OCI-LY3 (cell line): Measurements from ENCODE around the gene ZPBP2.

Experiments used
- EZH2phosphoT487 ChIP-seq: fragments of 200-600 bp; shearing (Covaris generic); IDR thresholded peaks from 2 replicates; pipeline ENCODE4 v1.6.1; 2018; ENCODE audit warnings: antibody characterized with exemption, mixed run types, low read depth
- TF ChIP-seq, protein P1 (sequence below): fragments of 200-600, 300-600 bp; sonication (generic); IDR thresholded peaks from 2 replicates; pipeline ENCODE4 v1.5.1; 2014; ENCODE audit warnings: antibody characterized with exemption, low read length, low read depth

DNA sequence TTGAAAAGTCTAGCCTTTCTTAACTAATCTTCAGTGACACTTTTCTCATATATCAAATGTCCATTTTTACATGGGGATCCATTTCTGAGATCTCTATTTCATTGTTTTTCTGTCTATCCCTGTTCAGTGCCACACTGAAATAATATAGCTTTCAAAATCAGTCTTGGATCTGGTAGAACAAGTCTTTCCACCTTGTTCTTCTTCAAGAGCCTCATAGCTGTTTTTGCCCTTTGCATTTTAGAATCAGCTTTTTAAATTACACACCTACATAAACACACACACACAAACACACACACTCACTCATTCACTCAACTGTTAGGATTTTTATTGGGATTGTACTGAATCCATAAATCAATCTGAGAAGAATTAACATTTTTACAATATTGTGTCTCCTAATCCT, 31.2 kb downstream of the ZPBP2 start:
- TF ChIP-seq, protein P1, sequence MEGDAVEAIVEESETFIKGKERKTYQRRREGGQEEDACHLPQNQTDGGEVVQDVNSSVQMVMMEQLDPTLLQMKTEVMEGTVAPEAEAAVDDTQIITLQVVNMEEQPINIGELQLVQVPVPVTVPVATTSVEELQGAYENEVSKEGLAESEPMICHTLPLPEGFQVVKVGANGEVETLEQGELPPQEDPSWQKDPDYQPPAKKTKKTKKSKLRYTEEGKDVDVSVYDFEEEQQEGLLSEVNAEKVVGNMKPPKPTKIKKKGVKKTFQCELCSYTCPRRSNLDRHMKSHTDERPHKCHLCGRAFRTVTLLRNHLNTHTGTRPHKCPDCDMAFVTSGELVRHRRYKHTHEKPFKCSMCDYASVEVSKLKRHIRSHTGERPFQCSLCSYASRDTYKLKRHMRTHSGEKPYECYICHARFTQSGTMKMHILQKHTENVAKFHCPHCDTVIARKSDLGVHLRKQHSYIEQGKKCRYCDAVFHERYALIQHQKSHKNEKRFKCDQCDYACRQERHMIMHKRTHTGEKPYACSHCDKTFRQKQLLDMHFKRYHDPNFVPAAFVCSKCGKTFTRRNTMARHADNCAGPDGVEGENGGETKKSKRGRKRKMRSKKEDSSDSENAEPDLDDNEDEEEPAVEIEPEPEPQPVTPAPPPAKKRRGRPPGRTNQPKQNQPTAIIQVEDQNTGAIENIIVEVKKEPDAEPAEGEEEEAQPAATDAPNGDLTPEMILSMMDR = no peak
- TF ChIP-seq EZH2phosphoT487 = no peak
